Measurements from ENCODE around the gene F11R. TPM values are rescaled to one million over a fixed set of nuclear protein-coding genes. Genes with fewer than 3 reads are reported as not detected.

Gene F11R
- total and polyA plus RNA-seq, 8 donors = 76.9 to 164 (median 100) TPM

- H3K36me3 ChIP-seq = no peaks in the 10 kb centered on the region
- DNase-seq (no peak), ATAC-seq (peak; percentile 8)
- intact Hi-C loops (cut with DNase I) = no loop called here
- H3K9me3 ChIP-seq = no peaks in the 10 kb centered on the region
- H3K27ac ChIP-seq = peak overlapping the region in 1 of 2 donors; percentile 13
- TF ChIP-seq CTCF (IDR thresholded peaks at IDR 0.05) = no peak
- no peak overlapping the region for H3K4me3 ChIP-seq
- peaks cover 16 to 81% of the 10 kb centered on the region in 2 donors for H3K4me1 ChIP-seq
- no peaks in the 10 kb centered on the region for H3K27me3 ChIP-seq
Observed at GRCh38 chr1:161009602-161010211, 11.2 kb downstream of the F11R start.

GRCh38 chr1:161008869-161009510, 12.0 kb downstream of the F11R start:
- ATAC-seq (peak; percentile 25), DNase-seq (peak in 1 of 4 donors; percentile 62)
- H3K4me1 ChIP-seq = peaks cover 11 to 73% of the 10 kb centered on the region in 2 donors

GRCh38 chr1:161007369-161007768, 13.6 kb downstream of the F11R start:
- H3K27ac ChIP-seq = peak overlapping the region in 1 of 2 donors; percentile 37
- intact Hi-C loops (cut with DNase I) = no loop called here
- no peaks in the 10 kb centered on the region for H3K27me3 ChIP-seq
- no peak for TF ChIP-seq CTCF (IDR thresholded peaks at IDR 0.05)
- no peaks in the 10 kb centered on the region for H3K36me3 ChIP-seq
- peaks cover 0 to 61% of the 10 kb centered on the region in 2 donors for H3K4me1 ChIP-seq
- no peaks in the 10 kb centered on the region for H3K9me3 ChIP-seq
- no peak overlapping the region for H3K4me3 ChIP-seq
- ATAC-seq (no peak), DNase-seq (no peak)

More at GRCh38 chr1:161008869-161009510, 12.0 kb downstream of the F11R start:
- no peak overlapping the region for H3K27ac ChIP-seq
- no peak for TF ChIP-seq CTCF (IDR thresholded peaks at IDR 0.05)
- intact Hi-C loops (cut with DNase I) = no loop called here
- no peaks in the 10 kb centered on the region for H3K9me3 ChIP-seq
- no peak overlapping the region for H3K4me3 ChIP-seq
- no peaks in the 10 kb centered on the region for H3K36me3 ChIP-seq
- no peaks in the 10 kb centered on the region for H3K27me3 ChIP-seq

- H3K36me3 ChIP-seq = no peaks in the 10 kb centered on the region
- peaks cover 0 to 59% of the 10 kb centered on the region in 2 donors for H3K4me1 ChIP-seq
- H3K4me3 ChIP-seq = no peak overlapping the region
- no peak for TF ChIP-seq CTCF (IDR thresholded peaks at IDR 0.05)
- no peak for ATAC-seq
- intact Hi-C loops (cut with DNase I) = no loop called here
- H3K27me3 ChIP-seq = no peaks in the 10 kb centered on the region
- no peak for DNase-seq
- H3K27ac ChIP-seq = no peak overlapping the region
- H3K9me3 ChIP-seq = no peaks in the 10 kb centered on the region
Observed at GRCh38 chr1:161006563-161006962, 14.4 kb downstream of the F11R start.

- no peak overlapping the region for H3K4me3 ChIP-seq
- H3K27me3 ChIP-seq = no peaks in the 10 kb centered on the region
- ATAC-seq (no peak), DNase-seq (no peak)
- intact Hi-C loops (cut with DNase I) = no loop called here
- no peak overlapping the region for H3K27ac ChIP-seq
- H3K4me1 ChIP-seq = peaks cover 0 to 58% of the 10 kb centered on the region in 2 donors
- no peak for TF ChIP-seq CTCF (IDR thresholded peaks at IDR 0.05)
- no peaks in the 10 kb centered on the region for H3K9me3 ChIP-seq
- H3K36me3 ChIP-seq = peaks cover 3 to 40% of the 10 kb centered on the region in 2 donors
Observed at GRCh38 chr1:161001525-161001924, 19.4 kb downstream of the F11R start.

Data from left lung (tissue), 10 donors.